22Rv1 (cell line): ENCODE data around the gene HNRNPA2B1.

Experiments used
- CTCF ChIP-seq: fragments of 450-650 bp; IDR thresholded peaks from 2 replicates; pipeline ENCODE4 v1.5.1; 2017; ENCODE audit warnings: mild to moderate bottlenecking
- ZFX ChIP-seq: fragments of 450-650 bp; IDR thresholded peaks from 2 replicates; pipeline ENCODE4 v1.6.1; 2017; ENCODE audit warnings: antibody characterized with exemption, borderline replicate concordance

GRCh38 chr7:26166684-26167266, 33.8 kb downstream of the HNRNPA2B1 start:
- TF ChIP-seq CTCF (no peak), ZFX (no peak)
